ENCODE measurements around the gene DHCR7. TPM values are rescaled to one million over a fixed set of nuclear protein-coding genes. Genes with fewer than 3 reads are reported as not detected.

Gene DHCR7
- total RNA-seq, 1 experiment from 2014 or later = 371 TPM

DNA sequence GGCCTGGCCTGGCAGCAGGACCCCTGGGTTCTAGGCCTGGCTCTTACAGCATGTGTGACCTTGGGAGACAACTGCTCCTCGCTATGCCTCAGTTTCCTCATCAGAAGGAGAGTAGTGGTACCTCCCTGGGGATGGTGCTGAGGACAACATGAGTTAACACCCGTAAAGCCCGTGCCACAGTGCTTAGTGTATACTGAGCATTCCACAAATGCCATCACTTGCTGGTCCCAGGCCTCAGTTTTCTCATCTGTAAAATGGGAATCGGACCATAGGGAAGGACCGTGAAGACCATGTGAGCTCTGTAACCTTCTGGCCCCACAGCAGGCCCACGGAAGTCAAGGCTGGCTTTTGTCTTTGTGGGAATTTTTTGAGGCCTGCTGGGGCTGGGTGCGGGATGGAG lies 52.4 kb downstream of the DHCR7 start:
- ChIA-PET POLR2A (no interaction called here), CTCF (no interaction called here)
- no peaks in the 10 kb centered on the region for H3K36me3 ChIP-seq (ENCODE audit: control insufficient read depth, insufficient read depth, low read length)
- no peaks in the 10 kb centered on the region for H3K4me1 ChIP-seq
- Mint-ChIP-seq H3K4me1 (ENCODE audit: low read depth, unreplicated experiment) (no peaks in the 10 kb centered on the region), H3K9me3 (ENCODE audit: unreplicated experiment) (no peaks in the 10 kb centered on the region), H3K4me3 (ENCODE audit: unreplicated experiment) (no peak overlapping the region), H3K27ac (ENCODE audit: unreplicated experiment) (no peak overlapping the region), H3K27me3 (ENCODE audit: insufficient read depth, unreplicated experiment) (peaks cover 22% of the 10 kb centered on the region), H3K36me3 (ENCODE audit: insufficient read depth, unreplicated experiment) (no peaks in the 10 kb centered on the region)
- no peak for DNase-seq
- BruUV-seq (replicated peaks) = no TSS peak
- no peak for TF ChIP-seq CTCF (IDR thresholded peaks at IDR 0.05; ENCODE audit: insufficient read depth in 1 of 2, low read depth in 1 of 2, low read length in 1 of 2, severe bottlenecking in 1 of 2, unreplicated experiment in 1 of 2)
- no peak overlapping the region for H3K4me3 ChIP-seq (ENCODE audit: low read depth, low read length)
- H3K27me3 ChIP-seq (replicated peaks; ENCODE audit: control insufficient read depth, insufficient read depth, low read length) = peaks cover 4% of the 10 kb centered on the region; the same call in 1 of the 2 replicates
- intact Hi-C loops (cut with micrococcal nuclease; ENCODE audit: unreplicated experiment) = no loop called here
- H3K9me3 ChIP-seq = no peaks in the 10 kb centered on the region

DNA sequence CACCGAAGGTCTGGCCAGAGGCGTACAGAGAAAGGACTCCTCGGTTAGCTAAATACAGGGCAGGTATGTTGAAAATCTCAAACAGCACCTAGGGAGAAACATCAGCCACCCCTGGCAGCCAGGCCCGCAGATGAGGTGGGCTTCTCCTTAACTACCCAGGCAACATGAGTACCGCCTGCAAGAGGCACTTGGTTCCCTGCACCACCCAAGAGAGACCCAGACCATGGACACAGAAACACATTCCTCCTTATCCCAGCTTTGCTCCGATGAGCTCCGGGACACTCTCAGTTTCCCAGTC lies 53.0 kb downstream of the DHCR7 start:
- H3K27me3 ChIP-seq (replicated peaks; ENCODE audit: control insufficient read depth, insufficient read depth, low read length) = peaks cover 5% of the 10 kb centered on the region; the same call in 1 of the 2 replicates
- ChIA-PET CTCF (interaction anchor here (0.5 kb wide), 1 partner anchor 568 kb away, joined by 3 read pairs; no protein-coding TSS in a partner anchor), POLR2A (no interaction called here)
- no TSS peak for BruUV-seq (replicated peaks)
- no peaks in the 10 kb centered on the region for H3K36me3 Mint-ChIP-seq (ENCODE audit: insufficient read depth, unreplicated experiment)
- peaks cover 27% of the 10 kb centered on the region for H3K27me3 Mint-ChIP-seq (ENCODE audit: insufficient read depth, unreplicated experiment)
- DNase-seq = no peak
- no peak for TF ChIP-seq CTCF (IDR thresholded peaks at IDR 0.05; ENCODE audit: insufficient read depth in 1 of 2, low read depth in 1 of 2, low read length in 1 of 2, severe bottlenecking in 1 of 2, unreplicated experiment in 1 of 2)
- no peaks in the 10 kb centered on the region for H3K4me1 Mint-ChIP-seq (ENCODE audit: low read depth, unreplicated experiment)
- no peaks in the 10 kb centered on the region for H3K4me1 ChIP-seq
- H3K9me3 ChIP-seq = no peaks in the 10 kb centered on the region
- H3K9me3 Mint-ChIP-seq (ENCODE audit: unreplicated experiment) = no peaks in the 10 kb centered on the region
- H3K4me3 ChIP-seq (ENCODE audit: low read depth, low read length) = no peak overlapping the region
- intact Hi-C loops (cut with micrococcal nuclease; ENCODE audit: unreplicated experiment) = no loop called here
- no peak overlapping the region for H3K27ac Mint-ChIP-seq (ENCODE audit: unreplicated experiment)
- H3K36me3 ChIP-seq (ENCODE audit: control insufficient read depth, insufficient read depth, low read length) = no peaks in the 10 kb centered on the region
- no peak overlapping the region for H3K4me3 Mint-ChIP-seq (ENCODE audit: unreplicated experiment)

DNA sequence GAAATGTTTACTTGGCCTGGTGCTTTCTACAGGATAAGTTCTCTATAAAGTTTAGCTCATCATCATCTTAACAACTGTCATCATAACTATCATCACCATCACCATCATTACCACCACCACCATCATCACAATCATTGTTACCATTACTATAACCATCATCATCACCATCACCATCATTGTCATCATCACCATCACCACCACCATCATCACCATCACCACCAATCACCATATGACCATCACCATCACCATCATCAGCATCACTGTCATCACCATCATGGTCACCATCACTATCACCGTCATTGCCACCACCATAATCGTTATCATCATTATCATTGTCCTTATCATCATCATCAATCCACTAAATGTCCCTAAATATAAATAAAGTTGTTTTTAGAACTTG lies 54.9 kb downstream of the DHCR7 start:
- POLR2A ChIA-PET = no interaction called here
- Histone ChIP-seq H3K4me1 (no peaks in the 10 kb centered on the region), H3K27me3 (replicated peaks; ENCODE audit: control insufficient read depth, insufficient read depth, low read length) (peaks cover 7% of the 10 kb centered on the region; the same call in 1 of the 2 replicates), H3K4me3 (ENCODE audit: low read depth, low read length) (no peak overlapping the region), H3K9me3 (peaks cover 3% of the 10 kb centered on the region; the same call in 1 of the 2 replicates), H3K36me3 (ENCODE audit: control insufficient read depth, insufficient read depth, low read length) (no peaks in the 10 kb centered on the region)
- Mint-ChIP-seq H3K4me1 (ENCODE audit: low read depth, unreplicated experiment) (no peaks in the 10 kb centered on the region), H3K36me3 (ENCODE audit: insufficient read depth, unreplicated experiment) (no peaks in the 10 kb centered on the region), H3K27ac (ENCODE audit: unreplicated experiment) (no peak overlapping the region), H3K9me3 (ENCODE audit: unreplicated experiment) (peaks cover 6% of the 10 kb centered on the region), H3K4me3 (ENCODE audit: unreplicated experiment) (no peak overlapping the region), H3K27me3 (ENCODE audit: insufficient read depth, unreplicated experiment) (peaks cover 40% of the 10 kb centered on the region)
- DNase-seq = no peak
- intact Hi-C loops (cut with micrococcal nuclease; ENCODE audit: unreplicated experiment) = no loop called here
- TF ChIP-seq CTCF (IDR thresholded peaks at IDR 0.05; ENCODE audit: insufficient read depth in 1 of 2, low read depth in 1 of 2, low read length in 1 of 2, severe bottlenecking in 1 of 2, unreplicated experiment in 1 of 2) = no peak
- BruUV-seq (replicated peaks) = no TSS peak
- CTCF ChIA-PET = no interaction called here
